ENCODE results near the gene LMBR1.

The LMBR1 gene

GRCh38 chr7:156764766-156765165 is 128.2 kb downstream of the LMBR1 start:
- in situ Hi-C loops (cut with MboI; ENCODE audit: low sequenced_read_pairs), result no loop called here

GRCh38 chr7:156764016-156764669 is 128.8 kb downstream of the LMBR1 start:
- in situ Hi-C loops (cut with MboI; ENCODE audit: low sequenced_read_pairs), result no loop called here

- in situ Hi-C loops (cut with MboI; ENCODE audit: low sequenced_read_pairs), result no loop called here
These were observed 133.3 kb downstream of the LMBR1 start for GRCh38 chr7:156759579-156760202.

- in situ Hi-C loops (cut with MboI; ENCODE audit: low sequenced_read_pairs), result no loop called here
These were observed 133.8 kb downstream of the LMBR1 start for GRCh38 chr7:156759143-156759542.

- in situ Hi-C loops (cut with MboI; ENCODE audit: low sequenced_read_pairs), result no loop called here
These were observed 138.8 kb downstream of the LMBR1 start for GRCh38 chr7:156754201-156754600.

GRCh38 chr7:156753630-156754029 is 139.4 kb downstream of the LMBR1 start:
- in situ Hi-C loops (cut with MboI; ENCODE audit: low sequenced_read_pairs), result no loop called here

- in situ Hi-C loops (cut with MboI; ENCODE audit: low sequenced_read_pairs), result no loop called here
These were observed 139.8 kb downstream of the LMBR1 start for GRCh38 chr7:156753229-156753560.

GRCh38 chr7:156752367-156753228 is 140.4 kb downstream of the LMBR1 start:
- in situ Hi-C loops (cut with MboI; ENCODE audit: low sequenced_read_pairs), result no loop called here

- in situ Hi-C loops (cut with MboI; ENCODE audit: low sequenced_read_pairs), result no loop called here
These were observed 141.7 kb downstream of the LMBR1 start for GRCh38 chr7:156751319-156751718.

- in situ Hi-C loops (cut with MboI; ENCODE audit: low sequenced_read_pairs), result no loop called here
These were observed 145.3 kb downstream of the LMBR1 start for GRCh38 chr7:156747718-156748117.

GRCh38 chr7:156746891-156747290 is 146.1 kb downstream of the LMBR1 start:
- in situ Hi-C loops (cut with MboI; ENCODE audit: low sequenced_read_pairs), result no loop called here

GRCh38 chr7:156739596-156739995 is 153.4 kb downstream of the LMBR1 start:
- in situ Hi-C loops (cut with MboI; ENCODE audit: low sequenced_read_pairs), result no loop called here

- in situ Hi-C loops (cut with MboI; ENCODE audit: low sequenced_read_pairs), result no loop called here
These were observed 157.1 kb downstream of the LMBR1 start for GRCh38 chr7:156735851-156736250.

GRCh38 chr7:156733638-156734037 is 159.3 kb downstream of the LMBR1 start:
- in situ Hi-C loops (cut with MboI; ENCODE audit: low sequenced_read_pairs), result no loop called here

- in situ Hi-C loops (cut with MboI; ENCODE audit: low sequenced_read_pairs), result no loop called here
These were observed 160.8 kb downstream of the LMBR1 start for GRCh38 chr7:156732091-156732625.

- in situ Hi-C loops (cut with MboI; ENCODE audit: low sequenced_read_pairs), result no loop called here
These were observed 161.3 kb downstream of the LMBR1 start for GRCh38 chr7:156731651-156732050.

- in situ Hi-C loops (cut with MboI; ENCODE audit: low sequenced_read_pairs), result no loop called here
These were observed 167.0 kb downstream of the LMBR1 start for GRCh38 chr7:156725936-156726335.

- in situ Hi-C loops (cut with MboI; ENCODE audit: low sequenced_read_pairs), result no loop called here
These were observed 167.9 kb downstream of the LMBR1 start for GRCh38 chr7:156725073-156725472.

- in situ Hi-C loops (cut with MboI; ENCODE audit: low sequenced_read_pairs), result no loop called here
These were observed 170.7 kb downstream of the LMBR1 start for GRCh38 chr7:156722043-156722826.

GRCh38 chr7:156703773-156704482 is 189.1 kb downstream of the LMBR1 start:
- in situ Hi-C loops (cut with MboI; ENCODE audit: low sequenced_read_pairs), result no loop called here

Measured in HL-60/S4 (cell line).